ENCODE measurements around the gene SRBD1. TPM values are rescaled to one million over a fixed set of nuclear protein-coding genes. Genes with fewer than 3 reads are reported as not detected.

SRBD1 gene
- total and polyA plus RNA-seq, 9 donors = 4.8 to 34.8 (median 15.9) TPM

- TF ChIP-seq POLR2A (IDR thresholded peaks at IDR 0.05) (no peak), CTCF (IDR thresholded peaks at IDR 0.05) (no peak), EP300 (IDR thresholded peaks at IDR 0.05) (no peak)
- no peak for DNase-seq
- no peak overlapping the region for H3K27ac ChIP-seq
- H3K4me1 ChIP-seq (ENCODE audit: insufficient read depth) = no peaks in the 10 kb centered on the region
- no peaks in the 10 kb centered on the region for H3K27me3 ChIP-seq
- H3K9me3 ChIP-seq = peaks cover 0 to 15% of the 10 kb centered on the region in 2 donors
- intact Hi-C loops (cut with DNase I) = no loop called here
- no peak overlapping the region for H3K4me3 ChIP-seq
- H3K36me3 ChIP-seq = no peaks in the 10 kb centered on the region
- 91 to 99% (median 97%) methylated on average over 1 of the region's 1 CpG for WGBS, 3 donors
Observed at GRCh38 chr2:45543257-45543656, 67.8 kb downstream of the SRBD1 start.

GRCh38 chr2:45542013-45542412, 69.1 kb downstream of the SRBD1 start:
- DNase-seq = no peak
- no peak for TF ChIP-seq CTCF (IDR thresholded peaks at IDR 0.05)
- Histone ChIP-seq H3K36me3 (no peaks in the 10 kb centered on the region), H3K27ac (no peak overlapping the region), H3K4me1 (ENCODE audit: insufficient read depth) (no peaks in the 10 kb centered on the region), H3K27me3 (no peaks in the 10 kb centered on the region), H3K4me3 (no peak overlapping the region), H3K9me3 (peaks cover 0 to 15% of the 10 kb centered on the region in 2 donors)
- 98 to 99% (median 98%) methylated on average over 6 of the region's 6 CpGs for WGBS, 3 donors
- intact Hi-C loops (cut with DNase I) = no loop called here

- TF ChIP-seq POLR2A (IDR thresholded peaks at IDR 0.05) = no peak
Observed at GRCh38 chr2:45541450-45541849, 69.6 kb downstream of the SRBD1 start.

GRCh38 chr2:45540942-45541341, 70.1 kb downstream of the SRBD1 start:
- Histone ChIP-seq H3K27me3 (no peaks in the 10 kb centered on the region), H3K4me3 (no peak overlapping the region), H3K4me1 (ENCODE audit: insufficient read depth) (no peaks in the 10 kb centered on the region), H3K27ac (no peak overlapping the region), H3K9me3 (peaks cover 0 to 15% of the 10 kb centered on the region in 2 donors), H3K36me3 (no peaks in the 10 kb centered on the region)
- whole genome bisulfite sequencing, 3 donors = 94 to 98% (median 98%) methylated on average over 7 to 8 of the region's 8 CpGs
- TF ChIP-seq CTCF (IDR thresholded peaks at IDR 0.05) (no peak), POLR2A (IDR thresholded peaks at IDR 0.05) (no peak), EP300 (IDR thresholded peaks at IDR 0.05) (no peak)
- DNase-seq = no peak
- intact Hi-C loops (cut with DNase I) = no loop called here

More at GRCh38 chr2:45541450-45541849, 69.6 kb downstream of the SRBD1 start:
- intact Hi-C loops (cut with DNase I) = no loop called here
- Histone ChIP-seq H3K27ac (no peak overlapping the region), H3K9me3 (peaks cover 0 to 15% of the 10 kb centered on the region in 2 donors), H3K4me1 (ENCODE audit: insufficient read depth) (no peaks in the 10 kb centered on the region), H3K36me3 (no peaks in the 10 kb centered on the region), H3K4me3 (no peak overlapping the region), H3K27me3 (no peaks in the 10 kb centered on the region)
- DNase-seq = no peak
- 99 to 100% methylated on average over 2 of the region's 2 CpGs; no CpG with 5 or more reads in 1 of the 3 donors for WGBS, 3 donors

GRCh38 chr2:45533771-45534170, 77.3 kb downstream of the SRBD1 start:
- intact Hi-C loops (cut with DNase I) = no loop called here
- TF ChIP-seq EP300 (IDR thresholded peaks at IDR 0.05) = no peak
- TF ChIP-seq CTCF (IDR thresholded peaks at IDR 0.05) = no peak
- no peak for TF ChIP-seq POLR2A (IDR thresholded peaks at IDR 0.05)
- 34 to 72% (median 67%) methylated on average over 1 of the region's 1 CpG for WGBS, 3 donors

More at GRCh38 chr2:45533771-45534170, 77.3 kb downstream of the SRBD1 start:
- no peaks in the 10 kb centered on the region for H3K27me3 ChIP-seq
- DNase-seq = no peak
- no peaks in the 10 kb centered on the region for H3K4me1 ChIP-seq (ENCODE audit: insufficient read depth)
- H3K27ac ChIP-seq = no peak overlapping the region
- no peak overlapping the region for H3K4me3 ChIP-seq
- no peaks in the 10 kb centered on the region for H3K9me3 ChIP-seq
- H3K36me3 ChIP-seq = no peaks in the 10 kb centered on the region
